Measurements from ENCODE around the gene NCAPH2.

DNA sequence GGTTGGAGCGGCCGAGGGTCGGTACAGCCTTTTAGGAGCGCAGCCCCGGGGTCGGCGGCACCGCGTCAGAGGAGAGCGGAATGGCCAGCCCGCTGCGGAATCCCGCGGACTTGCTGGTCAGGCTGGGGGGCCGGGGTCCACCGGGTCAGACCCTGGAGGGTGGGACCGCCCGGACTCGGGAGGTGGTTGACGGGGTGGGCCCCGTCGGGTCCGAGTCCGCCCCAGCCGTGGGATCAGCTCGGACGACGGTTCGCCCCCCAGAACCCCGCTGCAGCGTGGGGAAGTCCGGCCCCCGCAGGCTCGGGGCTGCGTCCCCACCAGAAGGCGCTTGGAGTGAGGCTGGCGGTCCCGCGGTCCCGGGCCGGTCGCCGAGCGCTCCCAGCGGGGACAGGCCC, 27.0 kb upstream of the NCAPH2 start:
- TF ChIP-seq, protein P1, sequence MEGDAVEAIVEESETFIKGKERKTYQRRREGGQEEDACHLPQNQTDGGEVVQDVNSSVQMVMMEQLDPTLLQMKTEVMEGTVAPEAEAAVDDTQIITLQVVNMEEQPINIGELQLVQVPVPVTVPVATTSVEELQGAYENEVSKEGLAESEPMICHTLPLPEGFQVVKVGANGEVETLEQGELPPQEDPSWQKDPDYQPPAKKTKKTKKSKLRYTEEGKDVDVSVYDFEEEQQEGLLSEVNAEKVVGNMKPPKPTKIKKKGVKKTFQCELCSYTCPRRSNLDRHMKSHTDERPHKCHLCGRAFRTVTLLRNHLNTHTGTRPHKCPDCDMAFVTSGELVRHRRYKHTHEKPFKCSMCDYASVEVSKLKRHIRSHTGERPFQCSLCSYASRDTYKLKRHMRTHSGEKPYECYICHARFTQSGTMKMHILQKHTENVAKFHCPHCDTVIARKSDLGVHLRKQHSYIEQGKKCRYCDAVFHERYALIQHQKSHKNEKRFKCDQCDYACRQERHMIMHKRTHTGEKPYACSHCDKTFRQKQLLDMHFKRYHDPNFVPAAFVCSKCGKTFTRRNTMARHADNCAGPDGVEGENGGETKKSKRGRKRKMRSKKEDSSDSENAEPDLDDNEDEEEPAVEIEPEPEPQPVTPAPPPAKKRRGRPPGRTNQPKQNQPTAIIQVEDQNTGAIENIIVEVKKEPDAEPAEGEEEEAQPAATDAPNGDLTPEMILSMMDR (IDR thresholded peaks at IDR 0.05): no peak
- TF ChIP-seq POLR2AphosphoS5 (IDR thresholded peaks at IDR 0.05) (no peak), POLR2A (IDR thresholded peaks at IDR 0.05) (no peak)
